Right renal pelvis (tissue), 4 donors: ENCODE data around the gene AREL1. TPM values are rescaled to one million over a fixed set of nuclear protein-coding genes. Genes with fewer than 3 reads are reported as not detected.
"Not testable (repeated sequence)": the region's sequence is repeated elsewhere in the genome, so short reads cannot be mapped to it uniquely, and the experiment has no call there.

Experiments used
- DNase-seq, 4 donors: peaks; one replicate each; pipeline ENCODE4 v3.0.0-alpha.2; 2013; ENCODE audit warnings: low read depth in 4 of 4, low spot score in 3 of 4, missing footprints in 1 of 4
- polyA plus RNA-seq, 4 donors: library from polyadenylated mRNA; unstranded; fragments of 120-200 nt; gene quantifications; one replicate each; pipeline ENCODE4 v1.2.1, GENCODE V29; 2013; ENCODE audit not compliant: insufficient read length in 4 of 4

Gene AREL1, protein sequence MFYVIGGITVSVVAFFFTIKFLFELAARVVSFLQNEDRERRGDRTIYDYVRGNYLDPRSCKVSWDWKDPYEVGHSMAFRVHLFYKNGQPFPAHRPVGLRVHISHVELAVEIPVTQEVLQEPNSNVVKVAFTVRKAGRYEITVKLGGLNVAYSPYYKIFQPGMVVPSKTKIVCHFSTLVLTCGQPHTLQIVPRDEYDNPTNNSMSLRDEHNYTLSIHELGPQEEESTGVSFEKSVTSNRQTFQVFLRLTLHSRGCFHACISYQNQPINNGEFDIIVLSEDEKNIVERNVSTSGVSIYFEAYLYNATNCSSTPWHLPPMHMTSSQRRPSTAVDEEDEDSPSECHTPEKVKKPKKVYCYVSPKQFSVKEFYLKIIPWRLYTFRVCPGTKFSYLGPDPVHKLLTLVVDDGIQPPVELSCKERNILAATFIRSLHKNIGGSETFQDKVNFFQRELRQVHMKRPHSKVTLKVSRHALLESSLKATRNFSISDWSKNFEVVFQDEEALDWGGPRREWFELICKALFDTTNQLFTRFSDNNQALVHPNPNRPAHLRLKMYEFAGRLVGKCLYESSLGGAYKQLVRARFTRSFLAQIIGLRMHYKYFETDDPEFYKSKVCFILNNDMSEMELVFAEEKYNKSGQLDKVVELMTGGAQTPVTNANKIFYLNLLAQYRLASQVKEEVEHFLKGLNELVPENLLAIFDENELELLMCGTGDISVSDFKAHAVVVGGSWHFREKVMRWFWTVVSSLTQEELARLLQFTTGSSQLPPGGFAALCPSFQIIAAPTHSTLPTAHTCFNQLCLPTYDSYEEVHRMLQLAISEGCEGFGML
- 10 to 100 TPM; 32.7 to 40.1 (median 37.6) TPM for polyA plus RNA-seq

DNA sequence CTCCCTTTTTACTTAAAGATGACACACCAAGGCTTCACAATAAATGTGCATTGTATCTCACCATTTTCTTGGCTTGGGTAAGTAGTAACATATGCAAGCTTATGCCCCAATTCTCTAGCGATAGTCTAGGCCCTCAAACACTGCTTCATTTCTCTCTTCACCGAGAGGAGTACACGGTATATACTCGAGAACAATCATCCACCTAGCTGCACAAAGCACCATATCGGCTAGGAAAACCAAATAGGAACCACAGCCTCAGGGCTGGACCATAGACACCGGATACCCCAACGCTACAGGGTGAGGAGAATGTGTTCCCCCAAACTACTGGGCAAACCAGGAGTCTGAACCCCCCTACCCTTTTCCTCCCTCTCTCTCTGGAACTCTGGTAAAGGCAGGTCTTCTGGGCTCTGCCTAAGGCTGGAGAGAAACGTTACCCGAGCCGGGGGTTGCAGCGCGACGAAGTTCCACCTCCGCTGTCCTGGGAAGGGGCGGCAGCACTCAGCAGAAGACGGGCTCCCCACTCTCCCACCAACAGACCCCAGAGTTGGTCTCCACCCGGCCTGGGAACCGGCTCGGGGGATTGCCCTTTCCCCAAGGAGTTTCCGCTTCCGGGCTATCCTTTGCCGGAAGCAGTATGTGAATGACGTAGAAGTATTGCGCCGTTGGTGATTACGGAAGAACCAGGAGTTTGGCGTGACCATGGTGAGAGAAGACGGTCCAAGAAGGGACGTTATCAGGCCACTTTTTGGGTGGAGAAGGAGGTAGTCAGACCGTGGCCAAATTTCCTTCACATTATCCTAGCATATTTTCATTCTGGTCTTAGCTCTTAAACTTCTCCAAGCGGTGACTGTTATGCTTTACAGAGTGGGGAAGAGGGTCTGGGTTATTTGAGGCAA lies at the start of gene AREL1, which contains the start of gene FCF1:
Gene AREL1 (minus strand): TSS at position 582 of the 896 bp plus-strand sequence. CDS start 27,465 bp downstream, outside the sequence.
Gene FCF1 (plus strand): TSS at position 646 of the 896 bp plus-strand sequence. CDS start 54 bp downstream, at position 700.
- peak; percentile 85 to 89 (median 86) for DNase-seq

DNA sequence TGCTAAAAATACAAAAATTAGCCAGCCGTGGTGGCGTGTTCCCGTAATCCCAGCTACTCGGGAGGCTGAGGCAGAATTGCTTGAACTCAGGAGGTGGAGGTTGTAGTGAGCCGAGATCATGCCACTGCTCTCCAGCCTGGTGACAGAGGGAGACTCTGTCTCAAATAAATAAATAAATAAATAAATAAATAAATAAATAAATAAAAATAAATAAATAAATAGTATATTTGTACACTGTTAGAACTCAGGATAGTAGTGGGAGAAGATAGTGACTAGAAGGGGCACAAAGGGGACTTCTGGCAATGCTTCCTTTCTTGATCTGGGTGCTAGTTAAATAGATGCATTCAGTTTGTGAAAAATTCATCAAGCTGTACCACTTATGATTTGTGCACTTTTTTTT lies 45.6 kb upstream of the AREL1 start:
- DNase-seq: not testable (repeated sequence)

DNA sequence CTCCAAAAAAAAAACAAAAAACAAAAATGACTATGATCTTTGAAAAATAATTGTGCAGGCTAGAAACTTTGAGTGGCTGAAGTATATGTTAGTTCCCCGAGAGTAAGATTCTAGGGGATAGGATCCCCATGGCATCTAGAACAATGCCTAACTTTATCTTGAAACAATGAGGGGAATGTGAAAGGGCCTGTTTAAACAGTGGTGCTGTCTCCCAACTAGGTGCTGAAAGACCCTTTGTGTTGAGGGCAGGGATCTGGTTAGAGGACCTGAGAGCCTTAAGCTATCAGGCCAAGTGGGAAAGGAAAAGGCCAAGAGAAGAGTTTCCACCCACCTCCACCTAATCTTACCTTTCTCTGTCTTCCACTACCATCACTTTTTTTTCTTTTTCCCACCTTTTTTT lies 43.4 kb upstream of the AREL1 start:
- no peak for DNase-seq

DNA sequence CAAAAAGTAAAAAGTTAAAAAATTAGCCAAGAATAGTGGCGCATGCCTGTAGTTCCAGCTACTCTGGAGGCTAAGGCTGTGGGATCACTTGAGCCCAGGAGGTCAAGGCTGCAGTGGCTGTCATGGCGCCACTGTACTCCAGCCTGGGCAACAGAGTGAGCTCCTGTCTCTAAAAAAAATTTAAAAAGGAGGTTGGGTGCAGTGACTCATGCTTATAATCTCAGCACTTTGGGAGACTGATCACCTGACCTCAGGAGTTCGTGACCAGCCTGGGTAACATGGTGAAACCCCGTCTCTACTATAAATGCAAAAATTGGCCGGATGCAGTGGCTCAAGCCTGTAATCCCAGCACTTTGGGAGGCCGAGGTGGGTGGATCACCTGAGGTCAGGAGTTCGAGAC lies 42.0 kb upstream of the AREL1 start:
- no peak for DNase-seq

DNA sequence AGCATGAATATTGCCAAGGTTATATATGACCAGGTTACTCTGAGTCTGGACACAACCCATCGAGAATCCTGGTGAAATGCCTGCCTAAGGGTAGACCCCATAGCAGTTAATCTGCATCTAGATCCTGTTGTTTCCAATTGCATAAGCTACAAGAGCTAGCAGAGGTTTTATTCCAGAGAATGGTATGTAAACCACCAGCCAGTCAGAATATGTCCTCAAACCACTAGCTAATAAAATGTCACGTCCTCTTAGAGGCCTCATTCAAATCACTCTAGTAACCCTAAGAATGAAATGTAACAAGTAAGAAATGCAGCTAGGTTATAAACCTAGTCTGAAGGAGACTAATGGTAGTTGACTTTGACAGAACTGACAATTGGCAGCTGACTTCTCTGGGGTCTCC lies 41.3 kb upstream of the AREL1 start:
- DNase-seq: no peak

DNA sequence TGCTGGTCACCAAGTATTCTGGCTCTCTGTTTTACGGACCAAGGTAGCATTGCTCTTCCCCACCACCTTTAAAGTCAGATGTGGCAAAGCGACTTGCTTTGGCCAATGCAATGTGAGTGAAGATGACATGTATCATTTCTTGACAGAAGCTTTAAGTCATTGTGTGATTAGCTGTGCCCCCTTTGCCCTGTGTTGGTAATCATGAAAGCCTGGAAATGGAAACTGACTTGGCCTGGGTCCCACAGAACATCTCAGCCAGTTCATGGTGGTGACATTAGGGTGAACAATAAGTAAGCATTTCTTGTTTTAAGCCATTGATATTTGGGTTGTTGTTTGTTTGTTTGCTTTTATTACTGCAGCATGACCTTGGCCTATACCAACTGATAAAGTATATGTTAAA lies 34.4 kb upstream of the AREL1 start:
- no peak for DNase-seq

DNA sequence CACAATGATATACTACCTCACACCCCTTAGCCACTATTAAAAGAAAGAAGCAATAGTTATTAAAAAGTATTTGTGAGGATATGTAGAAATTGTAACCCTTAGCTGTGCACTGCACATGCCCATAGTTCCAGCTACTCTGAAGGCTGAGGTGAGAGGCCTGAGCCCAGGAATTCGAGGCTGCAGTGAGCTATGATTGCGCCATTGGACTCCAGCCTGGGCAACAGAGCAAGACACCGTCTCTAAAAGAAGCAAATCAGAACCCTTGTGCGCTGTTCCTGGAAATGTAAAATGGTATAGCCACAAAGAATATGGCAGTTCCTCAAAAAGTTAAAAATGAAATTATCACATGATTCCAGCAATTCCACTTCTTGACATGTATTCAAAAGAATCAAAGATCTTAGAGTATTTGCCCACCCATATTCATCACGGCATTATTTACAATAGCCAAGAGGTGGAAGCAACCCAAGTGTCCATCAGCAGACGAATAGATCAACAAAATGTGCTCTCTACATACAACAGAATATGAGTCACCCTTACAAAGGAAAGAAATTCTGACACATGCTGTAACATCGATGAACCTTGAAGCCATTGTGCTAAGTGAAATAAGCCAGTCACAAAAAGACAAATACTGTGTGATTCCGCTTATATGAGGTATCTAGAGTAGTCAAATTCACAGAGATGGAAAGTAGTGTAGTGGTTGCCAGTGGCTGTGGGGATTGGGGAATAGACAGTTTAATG lies 26.6 kb upstream of the AREL1 start:
- no peak for DNase-seq

DNA sequence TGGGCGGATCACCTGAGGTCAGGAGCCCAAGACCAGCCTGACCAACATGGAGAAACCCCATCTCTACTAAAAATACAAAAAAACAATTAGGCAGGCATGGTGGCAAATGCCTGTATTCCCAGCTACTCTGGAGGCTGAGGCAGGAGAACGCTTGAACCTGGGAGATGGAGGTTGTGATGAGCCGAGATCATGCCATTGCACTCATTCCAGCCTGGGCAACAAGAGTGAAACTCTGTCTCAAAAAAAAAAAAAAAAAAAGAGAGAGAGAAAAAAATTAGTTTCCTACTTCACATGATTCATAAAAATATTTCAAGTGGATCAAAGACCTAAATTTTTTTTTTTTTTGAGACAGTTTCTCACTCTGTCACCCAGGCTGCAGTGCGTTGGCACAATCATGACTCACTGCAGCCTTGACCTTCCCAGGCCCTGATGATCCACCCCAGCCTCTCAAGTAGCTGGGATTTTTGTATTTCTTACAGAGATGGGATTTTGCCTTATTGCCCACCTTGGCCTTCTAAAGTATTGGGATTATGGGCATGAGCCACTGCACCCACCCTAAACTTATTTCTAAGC lies 25.0 kb upstream of the AREL1 start:
- no peak for DNase-seq

DNA sequence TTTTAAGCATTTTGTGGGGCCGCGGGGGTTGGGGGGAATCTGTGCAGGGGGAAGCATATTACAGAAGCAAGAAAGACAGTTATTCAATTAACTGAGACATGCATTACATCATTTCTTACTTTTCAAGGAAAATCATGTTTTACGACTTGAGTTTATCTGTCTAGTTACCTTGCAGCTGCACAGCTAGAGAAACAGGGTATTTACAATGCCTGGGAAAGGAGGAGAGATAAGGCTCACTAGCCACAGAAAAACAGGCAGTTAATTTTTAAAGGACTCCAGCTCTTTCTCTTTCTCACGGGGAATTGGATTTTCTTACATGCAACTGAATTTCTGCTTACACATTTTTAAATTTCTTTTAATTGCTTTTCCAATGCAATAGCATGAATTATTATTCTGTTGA lies 22.2 kb upstream of the AREL1 start:
- DNase-seq: peak in 1 of 4 donors; percentile 3

DNA sequence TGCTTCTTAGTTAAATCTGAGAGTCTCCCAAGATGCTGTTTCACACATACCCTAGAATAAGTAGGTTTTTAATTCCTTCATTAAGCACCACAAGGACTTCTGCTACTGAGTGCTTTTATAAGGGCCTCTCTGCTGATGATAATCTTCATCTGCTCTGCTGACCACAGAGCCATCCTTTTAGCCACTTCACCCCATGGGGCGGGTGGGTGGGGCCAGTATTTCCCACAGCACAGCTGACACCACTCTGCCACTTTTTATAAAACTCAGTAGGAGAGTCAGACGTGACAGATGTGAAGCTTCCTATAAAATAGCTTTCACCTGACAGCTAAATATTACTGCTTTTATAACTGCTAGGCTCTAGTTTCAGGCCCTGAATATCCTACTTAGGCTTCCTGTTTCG lies 20.3 kb upstream of the AREL1 start:
- DNase-seq: no peak

DNA sequence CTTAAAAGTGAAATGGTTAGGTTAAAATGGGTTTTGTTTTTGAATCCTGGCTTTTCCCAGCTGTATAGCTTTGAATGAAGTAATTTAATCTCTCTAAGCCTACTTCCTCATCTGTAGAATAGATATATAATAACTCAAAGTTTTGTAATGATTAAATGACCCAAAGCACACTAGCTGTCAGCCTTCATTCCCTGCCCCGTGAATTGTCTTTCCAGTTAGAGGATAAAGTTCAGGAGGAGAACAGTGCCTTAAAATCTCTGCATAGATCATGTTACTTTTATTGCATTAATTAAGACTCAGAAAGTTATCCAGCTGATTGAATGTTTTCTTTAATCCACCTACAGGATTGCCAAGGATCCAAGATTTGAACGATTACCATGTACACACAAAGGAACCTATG lies 19.5 kb upstream of the AREL1 start:
- no peak for DNase-seq

DNA sequence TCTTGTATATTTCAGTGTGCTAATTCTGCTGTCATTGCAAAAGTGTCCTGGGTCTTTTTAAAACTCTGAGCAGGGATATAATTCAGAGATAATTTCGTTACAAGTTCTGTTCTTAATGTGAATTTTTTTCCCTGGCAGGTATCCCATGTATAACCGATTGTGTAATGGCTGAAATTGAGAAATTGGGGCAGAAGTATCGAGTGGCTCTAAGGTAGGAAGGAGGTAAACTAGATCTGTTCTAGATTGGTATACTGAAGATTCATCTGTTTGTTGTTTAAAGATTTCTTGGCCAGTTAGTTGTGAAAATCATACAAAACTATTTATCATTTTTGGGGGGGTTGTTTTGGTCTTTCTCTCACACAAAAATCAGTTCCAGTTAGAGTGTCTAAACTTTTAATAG lies 10.3 kb upstream of the AREL1 start:
- DNase-seq: no peak

DNA sequence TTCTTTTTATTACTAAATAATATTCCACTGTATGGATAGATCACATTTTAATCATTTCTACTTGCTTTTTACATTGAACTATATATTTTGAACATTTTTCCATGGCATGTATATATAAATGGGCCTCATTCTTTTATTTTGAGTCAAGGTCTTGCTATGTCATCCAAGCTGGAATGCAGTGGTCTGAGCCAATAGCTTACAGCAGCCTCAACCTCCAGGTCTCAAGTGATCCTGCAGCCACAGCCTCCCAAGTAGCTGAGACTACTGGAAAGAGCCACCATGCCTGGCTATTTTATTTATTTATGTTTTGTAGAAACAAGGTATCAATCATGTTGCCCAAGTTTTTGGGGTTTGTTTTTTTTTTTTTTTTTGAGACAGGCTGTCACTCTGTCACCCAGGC lies 7.6 kb upstream of the AREL1 start:
- DNase-seq: no peak

DNA sequence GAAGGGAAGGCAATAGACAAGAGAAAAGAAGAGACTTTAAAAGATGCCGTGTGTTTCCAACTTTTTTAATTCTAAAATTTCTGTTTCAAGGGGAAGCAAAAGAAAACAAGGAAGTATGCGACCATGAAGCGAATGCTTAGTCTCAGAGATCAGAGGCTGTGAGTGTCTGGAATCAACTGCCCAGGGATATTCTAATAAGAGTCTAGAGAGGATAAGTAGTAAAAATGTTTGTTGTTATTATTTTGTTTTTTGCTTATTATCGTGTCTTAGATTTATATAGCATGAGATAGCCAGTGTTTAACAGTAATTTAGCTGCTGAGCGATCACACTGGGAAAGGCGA lies 485 bp upstream of the AREL1 start:
- DNase-seq: no peak

DNA sequence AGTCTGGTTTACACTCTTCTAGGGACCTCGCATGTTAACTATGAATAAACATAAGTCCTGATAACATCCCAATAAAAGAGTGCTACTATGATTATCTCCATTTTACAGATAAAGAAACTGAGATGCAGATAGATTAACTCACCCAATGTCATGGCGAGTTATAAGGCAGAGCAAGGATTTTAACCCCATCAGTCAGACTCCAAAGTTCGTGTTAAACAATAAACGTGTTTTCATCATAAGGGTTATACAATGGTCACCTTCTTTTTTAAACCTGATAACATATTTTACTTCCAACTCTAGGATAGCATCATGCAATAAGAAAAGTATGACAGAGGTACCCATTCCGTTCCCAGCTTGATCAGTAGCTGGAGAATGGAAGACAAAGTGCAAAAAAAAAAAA lies 1.2 kb downstream of the AREL1 start:
- no peak for DNase-seq

DNA sequence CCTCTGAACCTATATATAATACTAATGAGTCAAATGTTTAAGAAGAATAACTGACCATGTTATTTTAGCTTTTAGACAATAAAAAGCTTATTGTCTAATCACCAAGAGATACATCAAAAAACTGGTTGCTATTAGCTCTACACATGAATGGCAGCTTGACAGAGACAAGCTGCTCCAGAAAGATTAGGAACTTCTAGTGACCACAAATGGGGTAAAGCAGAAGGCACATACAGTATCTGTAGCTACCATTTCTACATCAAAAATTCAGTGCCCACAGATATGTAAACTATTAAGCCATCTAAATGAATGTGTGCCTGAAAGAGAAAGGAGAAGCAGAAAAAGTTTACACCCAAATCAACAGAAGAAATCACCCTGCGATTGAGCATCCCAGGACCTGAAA lies 2.4 kb downstream of the AREL1 start:
- DNase-seq: no peak

DNA sequence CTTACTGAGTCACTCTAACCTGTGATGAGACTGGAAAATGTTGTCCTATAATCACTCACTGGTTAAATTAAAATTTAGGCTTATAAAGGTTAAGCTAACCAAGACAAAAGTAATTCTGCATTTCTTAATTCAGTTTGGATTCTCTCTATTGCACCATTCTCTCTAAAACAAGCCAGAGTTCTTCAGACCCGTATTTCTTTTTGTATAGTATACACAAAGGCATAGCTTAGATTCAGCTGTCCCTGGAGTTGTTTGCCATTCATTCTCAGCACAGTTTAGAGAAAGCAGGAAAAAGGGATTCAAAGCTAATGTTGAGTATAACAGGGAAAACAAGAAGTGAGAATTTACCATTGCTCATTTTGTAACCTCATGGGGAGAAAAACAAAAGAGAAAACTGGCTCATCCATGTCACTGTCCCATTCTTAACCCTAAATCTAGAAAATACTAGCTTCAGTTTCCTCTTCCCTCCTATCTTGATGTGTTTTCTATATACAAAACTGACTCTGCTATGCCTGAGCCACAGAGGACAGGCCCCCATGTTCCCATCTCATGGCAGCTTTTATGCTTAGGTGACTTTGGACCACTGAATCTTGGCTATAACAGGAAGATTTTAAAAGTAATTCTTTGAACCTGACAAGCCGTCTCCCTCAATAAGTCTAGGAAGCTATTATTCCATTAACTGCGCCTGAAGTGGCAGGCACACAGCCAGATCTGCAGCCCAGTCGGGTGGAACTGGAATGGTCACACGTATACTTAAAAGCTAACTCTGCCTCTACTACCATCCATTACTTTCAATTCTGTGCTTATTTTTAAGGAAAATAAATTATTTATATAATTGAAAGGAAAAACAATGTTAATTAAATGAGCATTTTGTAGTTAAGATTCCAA lies 7.0 kb downstream of the AREL1 start:
- DNase-seq: no peak

DNA sequence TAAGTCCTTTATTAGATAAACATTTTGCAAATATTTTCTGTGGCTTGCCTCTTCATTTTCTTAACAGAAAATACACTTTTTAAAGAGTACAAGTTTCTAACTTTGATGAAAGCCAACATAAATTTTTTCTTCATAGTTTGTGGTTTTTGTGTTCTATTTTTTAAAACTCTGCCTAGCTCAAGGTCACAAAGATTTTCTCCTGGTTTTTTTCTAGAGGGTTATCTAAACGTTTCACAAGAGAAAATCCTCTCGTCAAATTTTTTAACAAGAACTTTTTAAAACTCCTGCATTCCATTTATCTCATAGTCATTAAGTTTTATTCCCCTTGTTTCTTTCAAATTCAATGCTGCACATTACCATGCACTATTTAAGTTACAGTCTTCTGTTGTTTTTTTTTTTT lies 8.2 kb downstream of the AREL1 start:
- DNase-seq: no peak

DNA sequence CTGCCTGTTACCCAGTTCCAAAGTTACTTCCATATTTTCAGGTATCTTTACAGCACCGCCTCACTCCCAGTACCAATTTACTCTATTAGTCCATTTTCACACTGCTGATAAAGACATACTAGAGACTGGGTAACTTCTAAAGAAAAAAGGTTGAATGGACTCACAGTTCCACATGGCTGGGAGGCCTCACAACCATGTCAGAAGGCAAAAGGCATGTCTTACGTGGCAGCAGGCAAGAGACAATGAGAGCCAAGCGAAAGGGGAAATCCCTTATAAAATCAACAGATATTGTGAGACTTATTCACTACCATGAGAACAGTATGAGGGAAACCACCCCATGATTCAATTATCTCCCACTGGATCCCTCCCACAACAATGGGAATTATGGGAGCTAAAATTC lies 9.8 kb downstream of the AREL1 start:
- no peak for DNase-seq
